ENCODE results near the gene NECAP2. TPM values are rescaled to one million over a fixed set of nuclear protein-coding genes. Genes with fewer than 3 reads are reported as not detected.
"Not testable (repeated sequence)": the region's sequence is repeated elsewhere in the genome, so short reads cannot be mapped to it uniquely, and the experiment has no call there.

The NECAP2 gene
- polyA plus RNA-seq, 2 of the 4 experiments (the other 2 are of a cell fraction), result 29.7 to 38.5 TPM

DNA sequence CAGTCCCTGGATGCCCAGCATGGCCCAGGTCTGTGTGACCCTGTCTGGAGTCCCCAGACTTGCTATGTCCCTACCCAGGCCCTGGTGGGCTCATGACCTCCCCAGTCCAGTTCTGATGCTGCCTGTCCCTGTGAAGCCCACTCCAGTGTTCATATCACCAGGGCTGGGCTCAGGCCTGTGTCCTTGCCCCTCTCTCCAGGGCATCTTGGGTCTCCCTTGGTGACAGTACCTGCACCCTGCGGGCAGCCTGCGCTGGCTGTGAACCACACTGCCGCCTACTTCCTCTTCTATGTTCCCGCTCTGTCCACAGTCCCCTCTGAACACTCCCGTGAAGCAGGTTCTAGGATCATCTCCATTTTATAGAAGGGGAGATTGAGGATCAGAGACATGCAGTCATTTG, 60.5 kb downstream of the NECAP2 start:
- H3K4me3 ChIP-seq; FAIRE-seq; ATAC-seq; H3K4me1 ChIP-seq; H3K27ac ChIP-seq; H3K4me2 ChIP-seq; DNase-seq (ENCODE audit: low read depth in 1 of 2, low spot score in 1 of 2); CTCF ChIA-PET; H3K9me3 ChIP-seq; POLR2A ChIA-PET: not testable (repeated sequence)
- WGBS (ENCODE audit: missing lambda C conversion rate), result 100% methylated on average over 5 of the region's 5 CpGs

DNA sequence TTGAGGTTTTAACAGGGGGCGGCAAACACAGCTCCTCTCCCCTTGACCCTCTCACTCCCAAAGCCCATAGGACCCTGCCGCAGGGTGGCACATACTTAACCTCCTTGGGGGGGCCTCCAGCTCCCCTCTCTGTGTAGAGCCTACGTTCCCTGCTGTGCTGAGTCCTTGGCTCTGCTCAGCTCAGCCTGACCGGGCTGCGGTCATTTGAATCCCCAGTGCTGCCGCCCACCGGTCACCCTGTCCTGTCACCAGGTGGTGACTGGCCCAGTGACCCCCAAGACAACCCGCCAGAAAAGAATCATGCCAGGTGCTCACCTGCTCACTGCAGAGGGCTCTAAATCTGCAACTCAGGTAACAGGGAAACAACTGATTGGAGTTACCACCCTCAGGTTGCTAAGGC, 60.9 kb downstream of the NECAP2 start:
- H3K9me3 ChIP-seq; POLR2A ChIA-PET; DNase-seq (ENCODE audit: low read depth in 1 of 2, low spot score in 1 of 2); FAIRE-seq; CTCF ChIA-PET; H3K4me1 ChIP-seq; ATAC-seq; H3K4me3 ChIP-seq; H3K27ac ChIP-seq; H3K4me2 ChIP-seq: not testable (repeated sequence)
- 82% methylated on average over 6 of the region's 8 CpGs for WGBS (ENCODE audit: missing lambda C conversion rate)

DNA sequence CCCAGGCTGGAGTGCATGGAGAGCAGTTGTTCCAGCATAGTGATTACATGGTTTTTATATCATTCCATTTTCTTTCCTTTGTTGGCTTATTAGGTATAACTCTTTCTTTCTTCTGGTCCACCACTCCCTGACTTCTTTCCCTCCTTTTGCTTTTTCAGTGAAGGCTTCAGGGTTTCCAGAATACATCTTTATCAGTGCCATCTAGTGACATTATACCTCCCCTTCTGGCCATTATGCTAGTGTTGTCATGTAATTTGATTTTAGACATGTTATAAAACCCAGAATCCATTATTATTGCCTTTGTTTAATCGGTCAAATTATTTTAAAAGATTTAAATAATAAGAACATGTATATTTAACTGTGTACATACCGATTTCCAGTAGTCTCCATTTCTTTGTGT, 63.0 kb downstream of the NECAP2 start:
- no peak overlapping the region for H3K4me3 ChIP-seq
- H3K4me2 ChIP-seq, result no peak overlapping the region
- ChIA-PET POLR2A (no interaction called here), CTCF (no interaction called here)
- FAIRE-seq (no peak), ATAC-seq (no peak), DNase-seq (ENCODE audit: low read depth in 1 of 2, low spot score in 1 of 2) (no peak)
- H3K27ac ChIP-seq, result no peak overlapping the region
- 17% methylated on average over 2 of the region's 2 CpGs for WGBS (ENCODE audit: missing lambda C conversion rate)
- TF ChIP-seq PHF8 (IDR thresholded peaks at IDR 0.05; ENCODE audit: borderline replicate concordance, low read depth), result no peak
- TF ChIP-seq, protein P1, sequence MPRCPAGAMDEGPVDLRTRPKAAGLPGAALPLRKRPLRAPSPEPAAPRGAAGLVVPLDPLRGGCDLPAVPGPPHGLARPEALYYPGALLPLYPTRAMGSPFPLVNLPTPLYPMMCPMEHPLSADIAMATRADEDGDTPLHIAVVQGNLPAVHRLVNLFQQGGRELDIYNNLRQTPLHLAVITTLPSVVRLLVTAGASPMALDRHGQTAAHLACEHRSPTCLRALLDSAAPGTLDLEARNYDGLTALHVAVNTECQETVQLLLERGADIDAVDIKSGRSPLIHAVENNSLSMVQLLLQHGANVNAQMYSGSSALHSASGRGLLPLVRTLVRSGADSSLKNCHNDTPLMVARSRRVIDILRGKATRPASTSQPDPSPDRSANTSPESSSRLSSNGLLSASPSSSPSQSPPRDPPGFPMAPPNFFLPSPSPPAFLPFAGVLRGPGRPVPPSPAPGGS (IDR thresholded peaks at IDR 0.05), result no peak
- H3K9me3 ChIP-seq, result peaks cover 10% of the 10 kb centered on the region
- no peaks in the 10 kb centered on the region for H3K4me1 ChIP-seq

DNA sequence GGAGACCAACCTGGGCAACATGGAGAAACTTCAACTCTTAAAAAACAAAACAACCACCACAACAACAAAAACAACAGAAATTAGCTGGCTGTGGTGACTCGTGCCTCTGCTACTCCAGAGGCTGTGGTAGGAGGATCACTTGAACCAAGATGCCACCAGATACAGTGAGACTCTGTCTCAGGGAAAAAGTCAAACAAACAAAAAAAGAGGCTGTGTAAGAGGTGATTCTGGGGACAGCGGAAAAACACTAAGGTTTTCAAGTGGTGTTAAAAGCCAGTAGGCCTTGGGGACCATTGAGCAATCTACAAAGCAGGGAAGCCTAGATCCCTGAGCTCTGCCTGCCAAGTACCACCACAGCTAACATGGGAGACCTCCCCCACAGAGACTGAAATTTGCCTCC, 65.3 kb downstream of the NECAP2 start:
- H3K4me1 ChIP-seq; H3K4me3 ChIP-seq; H3K9me3 ChIP-seq; H3K27ac ChIP-seq; FAIRE-seq; H3K4me2 ChIP-seq; DNase-seq (ENCODE audit: low read depth in 1 of 2, low spot score in 1 of 2); ATAC-seq; POLR2A ChIA-PET: not testable (repeated sequence)
- CTCF ChIA-PET, result interaction anchor here (1.1 kb wide), 1 partner anchor 446 kb away, joined by 3 read pairs; no protein-coding TSS in a partner anchor
- WGBS (ENCODE audit: missing lambda C conversion rate), result 76% methylated on average over 2 of the region's 2 CpGs

DNA sequence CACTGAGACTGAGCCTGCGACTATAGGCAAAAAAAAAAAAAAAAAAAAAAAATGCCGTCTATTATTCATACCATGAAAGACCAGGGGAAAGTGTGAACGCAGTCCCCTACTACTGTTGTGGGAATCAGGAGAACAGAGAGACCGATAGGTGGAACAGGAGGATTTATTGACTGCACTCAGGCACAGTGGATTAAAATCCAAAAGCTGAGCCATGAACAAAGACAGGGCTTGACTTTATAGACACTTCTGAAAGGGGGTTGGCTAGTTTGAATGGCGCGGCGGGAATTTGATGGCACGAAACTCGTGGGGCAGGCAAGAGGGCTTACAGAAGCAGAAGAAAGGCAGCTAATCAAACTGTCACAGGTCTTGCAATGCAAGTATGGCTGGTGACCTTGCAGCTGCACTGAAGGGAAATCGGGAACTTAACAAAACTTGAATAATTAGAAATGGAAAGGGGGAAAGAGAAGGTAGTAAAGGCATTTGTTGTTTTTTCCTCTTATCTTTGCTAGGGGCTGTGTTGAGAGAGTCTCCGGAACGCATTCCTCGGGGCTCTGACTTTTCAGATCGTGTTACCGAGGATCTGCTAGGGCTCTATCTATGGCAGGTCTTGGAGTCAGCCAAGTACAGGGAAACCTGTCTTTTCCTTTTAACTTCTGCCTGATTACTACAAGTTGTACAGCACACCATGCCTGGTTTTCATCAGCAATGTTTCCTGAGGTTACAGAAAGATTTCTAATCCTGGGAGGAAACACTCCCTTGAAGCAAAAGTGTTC, 66.0 kb downstream of the NECAP2 start:
- H3K27ac ChIP-seq, ATAC-seq, FAIRE-seq, H3K4me1 ChIP-seq, H3K9me3 ChIP-seq, H3K4me2 ChIP-seq, H3K4me3 ChIP-seq, POLR2A ChIA-PET: not testable (repeated sequence)
- CTCF ChIA-PET, result interaction anchor here (1.1 kb wide), 1 partner anchor 445 kb away, joined by 3 read pairs; no protein-coding TSS in a partner anchor
- WGBS (ENCODE audit: missing lambda C conversion rate), result 54% methylated on average over 15 of the region's 15 CpGs
- DNase-seq (ENCODE audit: low read depth in 1 of 2, low spot score in 1 of 2), result peak in 1 of 2 experiments; percentile 22

DNA sequence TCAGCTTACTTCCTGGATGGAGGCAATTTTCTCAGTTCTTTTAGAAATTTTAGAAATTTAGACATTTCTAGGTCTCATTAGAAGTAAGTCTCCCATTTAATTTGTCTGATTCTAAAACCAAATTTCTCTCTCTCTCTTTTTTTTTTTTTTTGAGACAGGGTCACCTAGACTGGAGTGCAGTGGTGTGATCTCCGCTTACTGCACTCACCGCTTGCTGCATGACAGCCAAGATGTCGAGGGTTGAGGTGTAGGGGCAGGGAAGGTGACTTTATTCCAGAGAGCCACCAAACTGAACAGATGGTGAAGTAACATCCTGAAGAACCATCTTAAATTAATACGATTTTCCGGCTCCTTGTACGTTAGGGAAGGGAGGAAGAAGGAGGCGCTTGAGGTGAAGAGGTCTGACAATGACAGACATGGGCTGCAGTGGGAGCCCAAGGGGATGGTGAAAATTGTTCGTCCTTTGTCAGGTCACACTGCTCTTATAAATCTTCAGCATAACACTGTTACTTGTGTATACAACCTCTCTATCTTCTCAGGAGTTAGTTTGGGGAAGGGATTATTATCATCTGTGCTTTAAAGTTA, 68.4 kb downstream of the NECAP2 start:
- H3K4me3 ChIP-seq; FAIRE-seq; H3K9me3 ChIP-seq; H3K4me2 ChIP-seq; H3K4me1 ChIP-seq; ATAC-seq; H3K27ac ChIP-seq; CTCF ChIA-PET; DNase-seq (ENCODE audit: low read depth in 1 of 2, low spot score in 1 of 2): not testable (repeated sequence)
- POLR2A ChIA-PET, result interaction anchor here (0.7 kb wide), 1 partner anchor 1350 kb away, joined by 3 read pairs; no protein-coding TSS in a partner anchor
- WGBS (ENCODE audit: missing lambda C conversion rate), result 70% methylated on average over 8 of the region's 8 CpGs

Other genes starting within 250 kb of the NECAP2 start
- 6.1 and 6.7 TPM in 2 replicates for gene ARHGEF19, start 228.1 kb upstream of the NECAP2 start, polyA plus RNA-seq (2011; rRNA removed)
- 7.6 to 9.5 TPM (median 9.2 TPM) in 3 replicates for gene ARHGEF19, start 228.1 kb upstream of the NECAP2 start, polyA plus RNA-seq (2017; fragmentation: RNase III; extraction: RNeasy Plus Mini Kit Qiagen cat#74134 plus additional on column Dnase treatment)
- gene CPLANE2, start 203.5 kb upstream of the NECAP2 start, polyA plus RNA-seq (2011; rRNA removed), result 2.4 and 3.6 TPM in 2 replicates
- 2.6 to 3.7 TPM (median 2.8 TPM) in 3 replicates for gene CPLANE2, start 203.5 kb upstream of the NECAP2 start, polyA plus RNA-seq (2017; fragmentation: RNase III; extraction: RNeasy Plus Mini Kit Qiagen cat#74134 plus additional on column Dnase treatment)
- 12.4 and 14.0 TPM in 2 replicates for gene FBXO42, start 88.2 kb upstream of the NECAP2 start, polyA plus RNA-seq (2011; rRNA removed)
- 4.7 to 5.8 TPM (median 5.4 TPM) in 3 replicates for gene FBXO42, start 88.2 kb upstream of the NECAP2 start, polyA plus RNA-seq (2017; fragmentation: RNase III; extraction: RNeasy Plus Mini Kit Qiagen cat#74134 plus additional on column Dnase treatment)
- gene SZRD1, start 73.5 kb upstream of the NECAP2 start, polyA plus RNA-seq (2011; rRNA removed), result 56.8 and 62.9 TPM in 2 replicates
- gene SZRD1, start 73.5 kb upstream of the NECAP2 start, polyA plus RNA-seq (2017; fragmentation: RNase III; extraction: RNeasy Plus Mini Kit Qiagen cat#74134 plus additional on column Dnase treatment), result 88.9 to 91.9 TPM (median 90.7 TPM) in 3 replicates
- gene SPATA21, start 3.3 kb upstream of the NECAP2 start, polyA plus RNA-seq (2011; rRNA removed), result 0.08 and 0.15 TPM in 2 replicates
- gene SPATA21, start 3.3 kb upstream of the NECAP2 start, polyA plus RNA-seq (2017; fragmentation: RNase III; extraction: RNeasy Plus Mini Kit Qiagen cat#74134 plus additional on column Dnase treatment), result 0.09 to 0.12 TPM (median 0.10 TPM) in 3 replicates
- 56.2 TPM in 1 of 2 replicates, not detected in the other for gene RNU1-1, start 73.6 kb downstream of the NECAP2 start, polyA plus RNA-seq (2011; rRNA removed)
- 6.5 to 8.5 TPM (median 6.6 TPM) in 3 replicates for gene RNU1-1, start 73.6 kb downstream of the NECAP2 start, polyA plus RNA-seq (2017; fragmentation: RNase III; extraction: RNeasy Plus Mini Kit Qiagen cat#74134 plus additional on column Dnase treatment)
- gene NBPF1, start 172.8 kb downstream of the NECAP2 start, polyA plus RNA-seq (2011; rRNA removed), result 36.8 and 37.0 TPM in 2 replicates
- 23.0 to 24.5 TPM (median 23.9 TPM) in 3 replicates for gene NBPF1, start 172.8 kb downstream of the NECAP2 start, polyA plus RNA-seq (2017; fragmentation: RNase III; extraction: RNeasy Plus Mini Kit Qiagen cat#74134 plus additional on column Dnase treatment)
- 56.2 TPM in 1 of 2 replicates, not detected in the other for gene RNU1-3, start 226.2 kb downstream of the NECAP2 start, polyA plus RNA-seq (2011; rRNA removed)
- gene RNU1-3, start 226.2 kb downstream of the NECAP2 start, polyA plus RNA-seq (2017; fragmentation: RNase III; extraction: RNeasy Plus Mini Kit Qiagen cat#74134 plus additional on column Dnase treatment), result 6.5 to 8.5 TPM (median 6.6 TPM) in 3 replicates

All from A549 (cell line).